Natural killer cell (primary cell): ENCODE measurements around the gene MKX. TPM values are rescaled to one million over a fixed set of nuclear protein-coding genes. Genes with fewer than 3 reads are reported as not detected.

Source experiments
- ATAC-seq, 3 donors: fragments of 150-1000 bp in 2 of 3; fragments of 200-7000 bp in 1 of 3; cut with Tn5 transposase; 1 replicate in 1 of 3; 2 replicates in 2 of 3; pipeline ENCODE4 v1.10.0; 2021; ENCODE audit warnings: mild to moderate bottlenecking in 2 of 3, moderate library complexity in 2 of 3
- DNase-seq, 2 donors: peaks; one replicate each; pipeline versions ENCODE4 v3.0.0 to v3.0.0-alpha.2; 2013 to 2021; ENCODE audit warnings: mixed read lengths in 1 of 2
- H3K27ac ChIP-seq: one replicate; pipeline ENCODE4 v1.5.1; 2013; ENCODE audit warnings: mild to moderate bottlenecking, low read length
- H3K27me3 ChIP-seq: one replicate; pipeline ENCODE4 v1.6.1; 2013; ENCODE audit warnings: low read length; ENCODE audit not compliant: control insufficient read depth, insufficient read depth
- H3K36me3 ChIP-seq: one replicate; pipeline ENCODE4 v1.6.1; 2013; ENCODE audit warnings: low read length; ENCODE audit not compliant: control insufficient read depth, insufficient read depth
- H3K4me1 ChIP-seq: one replicate; pipeline ENCODE4 v1.6.1; 2013; ENCODE audit warnings: low read length; ENCODE audit not compliant: control insufficient read depth, insufficient read depth
- H3K4me3 ChIP-seq: one replicate; pipeline ENCODE4 v1.5.1; 2013; ENCODE audit warnings: low read length
- H3K9me3 ChIP-seq: one replicate; pipeline ENCODE4 v1.6.1; 2013; ENCODE audit warnings: low read length; ENCODE audit not compliant: control insufficient read depth, insufficient read depth
- H3K27ac Mint-ChIP-seq, 2 donors: one replicate each; pipeline ENCODE4 v1.8.0; 2022; ENCODE audit warnings: mild to moderate bottlenecking in 2 of 2, mixed read lengths in 2 of 2, moderate library complexity in 1 of 2
- H3K27me3 Mint-ChIP-seq, 2 donors: one replicate each; pipeline ENCODE4 v1.8.0; 2022; ENCODE audit warnings: low read depth in 2 of 2, mixed read lengths in 2 of 2
- H3K36me3 Mint-ChIP-seq: one replicate; pipeline ENCODE4 v1.8.0; 2022; ENCODE audit warnings: mixed read lengths
- H3K4me1 Mint-ChIP-seq, 2 donors: one replicate each; pipeline ENCODE4 v1.8.0; 2022; ENCODE audit warnings: mixed read lengths in 2 of 2
- H3K4me3 Mint-ChIP-seq: one replicate; pipeline ENCODE4 v1.8.0; 2022; ENCODE audit warnings: mild to moderate bottlenecking, moderate library complexity, mixed read lengths
- H3K9me3 Mint-ChIP-seq, 2 donors: one replicate each; pipeline ENCODE4 v1.8.0; 2022; ENCODE audit warnings: mixed read lengths in 2 of 2
- WGBS: methylation state at CpG from one replicate; pipeline ENCODE4 v1.1.7; 2013; ENCODE audit warnings: missing lambda C conversion rate; ENCODE audit not compliant: insufficient coverage; 5-methylcytosine and 5-hydroxymethylcytosine counted together
- intact Hi-C: fragments of 100-400 bp; cut with micrococcal nuclease; formaldehyde crosslinking; loops from one replicate; pipeline ENCODE4 v1.14.2; 2022
- total RNA-seq, 4 donors: library from RNA; stranded (reverse); fragments of 120-200 nt in 1 of 4; gene quantifications; one replicate each; pipeline versions ENCODE4 v1.2.3 to v1.2.4, GENCODE V29; 2013 to 2022
- TF ChIP-seq, protein P1 (sequence below): fragments of 200-600 bp; IDR thresholded peaks from one replicate; pipeline ENCODE4 v1.8.0; 2022; ENCODE audit warnings: antibody characterized with exemption

MKX gene
- total RNA-seq, 3 donors from 2014 or later (not counting 1 experiment from before 2014, with no cell fraction given) = not detected

DNA sequence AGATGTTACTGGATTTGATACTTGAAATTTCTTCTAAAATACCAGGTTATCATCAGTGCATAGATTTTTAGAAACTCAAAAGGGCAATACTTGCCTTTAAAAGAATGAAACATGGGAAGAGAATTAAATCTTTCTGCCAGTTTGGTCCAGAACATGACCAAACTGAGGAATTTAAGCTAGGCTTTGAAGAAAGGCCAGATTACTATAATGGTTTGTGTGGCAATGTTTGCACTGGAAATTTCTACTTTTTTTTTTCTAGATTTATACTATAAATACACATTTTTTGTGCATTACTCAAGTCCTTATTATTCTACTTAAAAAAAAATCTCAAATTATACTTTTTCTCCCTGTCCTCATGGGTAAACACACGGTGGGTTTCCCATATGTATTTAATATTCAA, 9.2 kb downstream of the MKX start:
- intact Hi-C loops = no loop called here
- peaks cover 20% of the 10 kb centered on the region for H3K27me3 ChIP-seq
- no peaks in the 10 kb centered on the region for H3K9me3 ChIP-seq
- Mint-ChIP-seq H3K27me3 (peaks cover 37 to 60% of the 10 kb centered on the region in 2 donors), H3K4me3 (no peak overlapping the region), H3K4me1 (no peaks in the 10 kb centered on the region), H3K36me3 (no peaks in the 10 kb centered on the region), H3K9me3 (no peaks in the 10 kb centered on the region), H3K27ac (no peak overlapping the region)
- no peak overlapping the region for H3K27ac ChIP-seq
- no peaks in the 10 kb centered on the region for H3K36me3 ChIP-seq
- TF ChIP-seq, protein P1, sequence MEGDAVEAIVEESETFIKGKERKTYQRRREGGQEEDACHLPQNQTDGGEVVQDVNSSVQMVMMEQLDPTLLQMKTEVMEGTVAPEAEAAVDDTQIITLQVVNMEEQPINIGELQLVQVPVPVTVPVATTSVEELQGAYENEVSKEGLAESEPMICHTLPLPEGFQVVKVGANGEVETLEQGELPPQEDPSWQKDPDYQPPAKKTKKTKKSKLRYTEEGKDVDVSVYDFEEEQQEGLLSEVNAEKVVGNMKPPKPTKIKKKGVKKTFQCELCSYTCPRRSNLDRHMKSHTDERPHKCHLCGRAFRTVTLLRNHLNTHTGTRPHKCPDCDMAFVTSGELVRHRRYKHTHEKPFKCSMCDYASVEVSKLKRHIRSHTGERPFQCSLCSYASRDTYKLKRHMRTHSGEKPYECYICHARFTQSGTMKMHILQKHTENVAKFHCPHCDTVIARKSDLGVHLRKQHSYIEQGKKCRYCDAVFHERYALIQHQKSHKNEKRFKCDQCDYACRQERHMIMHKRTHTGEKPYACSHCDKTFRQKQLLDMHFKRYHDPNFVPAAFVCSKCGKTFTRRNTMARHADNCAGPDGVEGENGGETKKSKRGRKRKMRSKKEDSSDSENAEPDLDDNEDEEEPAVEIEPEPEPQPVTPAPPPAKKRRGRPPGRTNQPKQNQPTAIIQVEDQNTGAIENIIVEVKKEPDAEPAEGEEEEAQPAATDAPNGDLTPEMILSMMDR = no peak
- H3K4me1 ChIP-seq = peaks cover 3% of the 10 kb centered on the region
- H3K4me3 ChIP-seq = no peak overlapping the region
- no CpG with 5 or more reads among the region's 1 CpG for WGBS
- no peak for ATAC-seq
- no peak for DNase-seq

DNA sequence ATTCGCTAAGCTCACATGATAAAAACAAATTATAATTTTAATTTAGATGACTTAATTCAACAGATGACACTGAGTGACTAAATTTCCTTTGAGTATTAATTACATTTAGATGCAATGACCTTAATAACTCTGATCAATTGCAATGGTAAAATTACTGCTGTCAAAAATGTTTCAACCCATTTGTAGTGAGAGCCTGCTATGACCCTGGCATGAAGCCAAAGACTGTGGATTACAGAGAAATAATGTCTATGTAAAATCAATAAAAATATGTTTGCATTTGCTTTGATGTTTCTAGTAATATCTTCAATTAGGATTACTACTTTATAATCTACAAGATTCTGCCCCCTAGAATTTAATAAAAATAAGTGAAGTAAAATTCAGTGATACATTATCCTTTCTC, 15.6 kb downstream of the MKX start:
- Mint-ChIP-seq H3K27ac (no peak overlapping the region), H3K4me3 (no peak overlapping the region), H3K9me3 (no peaks in the 10 kb centered on the region), H3K4me1 (no peaks in the 10 kb centered on the region), H3K27me3 (peaks cover 15 to 35% of the 10 kb centered on the region in 2 donors), H3K36me3 (no peaks in the 10 kb centered on the region)
- Histone ChIP-seq H3K9me3 (no peaks in the 10 kb centered on the region), H3K27ac (no peak overlapping the region), H3K4me1 (no peaks in the 10 kb centered on the region), H3K4me3 (no peak overlapping the region), H3K36me3 (no peaks in the 10 kb centered on the region), H3K27me3 (peaks cover 4% of the 10 kb centered on the region)
- intact Hi-C loops = no loop called here
- TF ChIP-seq, protein P1 = no peak
- WGBS = no CpG with 5 or more reads among the region's 1 CpG
- DNase-seq = no peak
- no peak for ATAC-seq

DNA sequence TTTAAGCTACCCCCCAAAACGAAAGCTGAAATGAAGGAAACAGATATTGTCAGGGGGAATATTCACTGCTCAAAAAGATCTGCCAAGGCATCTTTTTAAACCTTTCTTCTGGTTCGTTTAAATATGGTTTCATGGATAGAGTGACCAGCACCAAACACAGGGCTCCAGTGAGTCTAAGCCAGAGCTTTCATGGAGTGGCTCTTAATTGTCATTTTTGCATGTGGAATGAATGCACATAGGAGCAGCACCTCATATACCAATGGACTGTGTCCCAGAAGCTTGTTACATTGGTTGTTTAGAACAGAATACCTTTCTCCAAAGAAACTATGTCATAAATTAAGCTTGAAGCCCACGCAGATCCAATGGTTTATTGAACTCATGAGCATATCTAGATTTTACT, 17.3 kb downstream of the MKX start:
- Histone ChIP-seq H3K9me3 (no peaks in the 10 kb centered on the region), H3K27ac (no peak overlapping the region), H3K27me3 (peaks cover 2% of the 10 kb centered on the region), H3K36me3 (no peaks in the 10 kb centered on the region), H3K4me1 (no peaks in the 10 kb centered on the region), H3K4me3 (no peak overlapping the region)
- WGBS = 74% methylated on average over 2 of the region's 3 CpGs
- H3K27me3 Mint-ChIP-seq = peaks cover 18 to 33% of the 10 kb centered on the region in 2 donors
- no peak for DNase-seq
- no peak overlapping the region for H3K4me3 Mint-ChIP-seq
- no peaks in the 10 kb centered on the region for H3K4me1 Mint-ChIP-seq
- intact Hi-C loops = no loop called here
- TF ChIP-seq, protein P1 = no peak
- H3K36me3 Mint-ChIP-seq = no peaks in the 10 kb centered on the region
- no peak overlapping the region for H3K27ac Mint-ChIP-seq
- H3K9me3 Mint-ChIP-seq = no peaks in the 10 kb centered on the region
- ATAC-seq = no peak

DNA sequence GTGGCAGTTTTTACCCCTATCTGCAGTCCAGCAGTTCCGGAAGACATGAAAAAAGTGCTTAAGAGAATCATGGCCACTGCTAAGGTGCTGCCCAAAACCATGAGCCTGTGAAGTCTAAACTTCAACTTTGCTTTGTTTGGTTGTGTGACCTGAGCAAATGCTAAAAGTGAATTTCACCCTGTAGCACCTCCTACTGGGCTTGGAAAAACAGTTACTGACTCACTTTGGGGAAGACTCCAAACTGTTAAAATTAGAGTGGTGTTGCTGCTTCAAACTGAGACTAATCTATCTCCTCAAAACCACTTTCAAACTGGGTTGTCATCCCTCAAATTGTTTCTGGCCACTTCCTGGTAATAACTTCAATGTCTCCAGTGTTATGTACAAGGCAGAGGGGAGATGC, 21.3 kb downstream of the MKX start:
- Mint-ChIP-seq H3K27me3 (peaks cover 30 to 37% of the 10 kb centered on the region in 2 donors), H3K4me1 (no peaks in the 10 kb centered on the region), H3K9me3 (no peaks in the 10 kb centered on the region), H3K27ac (no peak overlapping the region), H3K4me3 (no peak overlapping the region), H3K36me3 (no peaks in the 10 kb centered on the region)
- Histone ChIP-seq H3K27ac (no peak overlapping the region), H3K27me3 (peaks cover 5% of the 10 kb centered on the region), H3K4me1 (no peaks in the 10 kb centered on the region), H3K4me3 (no peak overlapping the region), H3K36me3 (no peaks in the 10 kb centered on the region), H3K9me3 (no peaks in the 10 kb centered on the region)
- DNase-seq (no peak), ATAC-seq (no peak)
- WGBS = 85% methylated on average over 1 of the region's 1 CpG
- TF ChIP-seq, protein P1 = no peak
- intact Hi-C loops = no loop called here
